H9 (cell line): ENCODE data around the gene SLC48A1. TPM values are rescaled to one million over a fixed set of nuclear protein-coding genes. Genes with fewer than 3 reads are reported as not detected.

Experiments
- DNase-seq: peaks from one replicate; pipeline ENCODE4 v3.0.0-alpha.2; 2017
- H2AFZ ChIP-seq: one replicate; pipeline ENCODE4 v1.6.1; 2013; ENCODE audit warnings: mild to moderate bottlenecking, low read length, control low read depth, moderate library complexity
- H2AK5ac ChIP-seq: 2 replicates; pipeline ENCODE4 v1.6.1; 2013; ENCODE audit warnings: low read length, control low read depth, mixed read lengths; ENCODE audit not compliant: insufficient read length
- H2BK120ac ChIP-seq: one replicate; pipeline ENCODE4 v1.6.1; 2013; ENCODE audit warnings: low read depth, mild to moderate bottlenecking, low read length, control low read depth, inconsistent platforms; ENCODE audit not compliant: poor library complexity, severe bottlenecking
- H2BK12ac ChIP-seq: 2 replicates; pipeline ENCODE4 v1.6.1; 2013; ENCODE audit warnings: low read length, control low read depth, mixed read lengths, low read depth; ENCODE audit not compliant: insufficient read length
- H2BK15ac ChIP-seq: 2 replicates; pipeline ENCODE4 v1.6.1; 2013; ENCODE audit warnings: low read depth, low read length, control low read depth
- H2BK20ac ChIP-seq: one replicate; pipeline ENCODE4 v1.6.1; 2013; ENCODE audit warnings: low read depth, mild to moderate bottlenecking, low read length, control low read depth, inconsistent platforms; ENCODE audit not compliant: poor library complexity, severe bottlenecking
- H2BK5ac ChIP-seq: 2 replicates; pipeline ENCODE4 v1.6.1; 2013; ENCODE audit warnings: low read length, control low read depth, mixed read lengths; ENCODE audit not compliant: insufficient read length
- H3K14ac ChIP-seq: 2 replicates; pipeline ENCODE4 v1.6.1; 2013; ENCODE audit warnings: low read length, control low read depth; ENCODE audit not compliant: insufficient read depth
- H3K18ac ChIP-seq: 2 replicates; pipeline ENCODE4 v1.6.1; 2013; ENCODE audit warnings: low read depth, mild to moderate bottlenecking, mixed read lengths, low read length, control low read depth; ENCODE audit not compliant: insufficient read length
- H3K23ac ChIP-seq: 2 replicates; pipeline ENCODE4 v1.6.1; 2013; ENCODE audit warnings: low read length, control low read depth, mixed read lengths, low read depth; ENCODE audit not compliant: insufficient read length
- H3K23me2 ChIP-seq: 2 replicates; pipeline ENCODE4 v1.6.1; 2013; ENCODE audit warnings: low read depth, mild to moderate bottlenecking, mixed read lengths, low read length, control low read depth; ENCODE audit not compliant: insufficient read length, poor library complexity, severe bottlenecking
- H3K27ac ChIP-seq: 2 replicates; pipeline ENCODE4 v1.5.1; 2013; ENCODE audit warnings: low read length, control low read depth, mixed read lengths, low read depth; ENCODE audit not compliant: insufficient read length
- H3K27me3 ChIP-seq: 2 replicates; pipeline ENCODE4 v1.6.1; 2013; ENCODE audit warnings: low read length, control low read depth, inconsistent platforms; ENCODE audit not compliant: insufficient read depth
- H3K4ac ChIP-seq: 2 replicates; pipeline ENCODE4 v1.6.1; 2013; ENCODE audit warnings: low read depth, mild to moderate bottlenecking, control low read depth, inconsistent platforms, low read length, moderate library complexity
- H3K4me1 ChIP-seq: 2 replicates; pipeline ENCODE4 v1.6.1; 2013; ENCODE audit warnings: low read length, control low read depth, inconsistent platforms; ENCODE audit not compliant: insufficient read depth
- H3K4me2 ChIP-seq: 2 replicates; pipeline ENCODE4 v1.6.1; 2013; ENCODE audit warnings: low read length, control low read depth, mixed read lengths; ENCODE audit not compliant: insufficient read length, insufficient read depth
- H3K56ac ChIP-seq: 2 replicates; pipeline ENCODE4 v1.6.1; 2013; ENCODE audit warnings: low read depth, mild to moderate bottlenecking, mixed read lengths, low read length, control low read depth; ENCODE audit not compliant: insufficient read length
- H3K79me1 ChIP-seq: 2 replicates; pipeline ENCODE4 v1.6.1; 2013; ENCODE audit warnings: low read depth, mild to moderate bottlenecking, moderate library complexity, low read length, control low read depth, inconsistent platforms; ENCODE audit not compliant: insufficient read depth, poor library complexity, severe bottlenecking
- H3K79me2 ChIP-seq: 2 replicates; pipeline ENCODE4 v1.6.1; 2013; ENCODE audit warnings: low read length, control low read depth, inconsistent platforms; ENCODE audit not compliant: insufficient read depth
- H3K9ac ChIP-seq: 2 replicates; pipeline ENCODE4 v1.6.1; 2013; ENCODE audit warnings: low read length, control low read depth, mixed read lengths; ENCODE audit not compliant: insufficient read length; ENCODE audit errors: extremely low read depth
- H3K9me3 ChIP-seq: one replicate; pipeline ENCODE4 v1.6.1; 2013; ENCODE audit warnings: low read depth, low read length, inconsistent platforms; ENCODE audit not compliant: control insufficient read depth
- H3T11ph ChIP-seq: one replicate; pipeline ENCODE4 v1.6.1; 2013; ENCODE audit warnings: mild to moderate bottlenecking, low read length, control low read depth, inconsistent platforms
- H4K20me1 ChIP-seq: one replicate; pipeline ENCODE4 v1.6.1; 2013; ENCODE audit not compliant: control insufficient read depth, insufficient read length, insufficient read depth
- H4K5ac ChIP-seq: 2 replicates; pipeline ENCODE4 v1.6.1; 2013; ENCODE audit warnings: low read depth, mild to moderate bottlenecking, mixed read lengths, low read length, control low read depth; ENCODE audit not compliant: insufficient read length
- H4K8ac ChIP-seq: replicated peaks from 2 replicates; pipeline ENCODE4 v1.6.1; 2013; ENCODE audit warnings: low read length, control low read depth, mixed read lengths, low read depth; ENCODE audit not compliant: insufficient read length
- H4K91ac ChIP-seq: 2 replicates; pipeline ENCODE4 v1.6.1; 2013; ENCODE audit warnings: low read depth, mild to moderate bottlenecking, moderate library complexity, mixed read lengths, low read length, control low read depth; ENCODE audit not compliant: insufficient read length
- H3K27ac Mint-ChIP-seq, 3 experiments: 2 replicates in 2 of 3; 3 replicates in 1 of 3; pipeline ENCODE4 v1.8.0; 2020 to 2021; ENCODE audit warnings: mixed read lengths in 3 of 3, mild to moderate bottlenecking in 1 of 3, moderate library complexity in 1 of 3
- H3K27me3 Mint-ChIP-seq: 2 replicates; pipeline ENCODE4 v1.8.0; 2021; ENCODE audit warnings: low read depth, mild to moderate bottlenecking, moderate library complexity, mixed read lengths
- H3K36me3 Mint-ChIP-seq, 3 experiments: 2 replicates in 2 of 3; 3 replicates in 1 of 3; pipeline ENCODE4 v1.8.0; 2020 to 2021; ENCODE audit warnings: low read depth in 3 of 3, mixed read lengths in 3 of 3; ENCODE audit not compliant: insufficient read depth in 1 of 3
- H3K4me1 Mint-ChIP-seq, 2 experiments: 2 replicates each; pipeline ENCODE4 v1.8.0; 2020; ENCODE audit warnings: mixed read lengths in 2 of 2
- H3K4me3 Mint-ChIP-seq, 2 experiments: 2 replicates in 1 of 2; 3 replicates in 1 of 2; pipeline ENCODE4 v1.8.0; 2020 to 2021; ENCODE audit warnings: mild to moderate bottlenecking in 2 of 2, mixed read lengths in 2 of 2, moderate library complexity in 1 of 2
- H3K9me3 Mint-ChIP-seq, 2 experiments: 2 replicates in 1 of 2; 3 replicates in 1 of 2; pipeline ENCODE4 v1.8.0; 2020; ENCODE audit warnings: mild to moderate bottlenecking in 2 of 2, mixed read lengths in 2 of 2, moderate library complexity in 1 of 2
- CTCF ChIP-seq: fragments of 200-600 bp; sonication (generic); conservative IDR thresholded peaks from 3 replicates; pipeline ENCODE4 v1.8.0; 2021; ENCODE audit warnings: antibody characterized with exemption, mild to moderate bottlenecking
- WGBS: extraction: QIAGEN DNeasy Blood & Tissue Kit; methylation state at CpG from one replicate; pipeline ENCODE4 v1.1.7; 2013; ENCODE audit warnings: missing lambda C conversion rate, low lambda C conversion rate, mixed read lengths; ENCODE audit not compliant: insufficient read length; ENCODE audit errors: extremely low coverage; 5-methylcytosine and 5-hydroxymethylcytosine counted together
- total RNA-seq: library from RNA; stranded (reverse); gene quantifications from 2 replicates; pipeline ENCODE4 v1.2.1, GENCODE V29; 2021

SLC48A1 gene
- total RNA-seq, 1 experiment from 2014 or later: 10.6 TPM

GRCh38 chr12:47743311-47743860 is 29.7 kb upstream of the SLC48A1 start:
- no peak overlapping the region for H3K14ac ChIP-seq
- Mint-ChIP-seq H3K36me3 (peaks cover 0 to 2% (median 0%) of the 10 kb centered on the region in 3 experiments; a peak in 3 of 7 replicates), H3K4me1 (peaks cover 26 to 37% of the 10 kb centered on the region in 2 experiments), H3K27ac (no peak overlapping the region), H3K9me3 (no peaks in the 10 kb centered on the region), H3K4me3 (no peak overlapping the region), H3K27me3 (peaks cover 7% of the 10 kb centered on the region)
- no peak overlapping the region for H2BK5ac ChIP-seq
- H3T11ph ChIP-seq: no peak overlapping the region
- H2BK15ac ChIP-seq: no peak overlapping the region
- no peak overlapping the region for H3K27ac ChIP-seq
- no peak overlapping the region for H4K91ac ChIP-seq
- H3K4ac ChIP-seq: no peak overlapping the region
- no peak overlapping the region for H2BK120ac ChIP-seq
- H3K79me2 ChIP-seq: no peaks in the 10 kb centered on the region
- no peak overlapping the region for H4K5ac ChIP-seq
- no peak overlapping the region for H4K8ac ChIP-seq
- no peak overlapping the region for H2AFZ ChIP-seq
- H3K79me1 ChIP-seq: no peaks in the 10 kb centered on the region
- H3K4me2 ChIP-seq: no peak overlapping the region
- no peaks in the 10 kb centered on the region for H3K27me3 ChIP-seq
- no CpG with 5 or more reads among the region's 9 CpGs for WGBS
- no peaks in the 10 kb centered on the region for H3K23me2 ChIP-seq
- no peak overlapping the region for H2AK5ac ChIP-seq
- H3K18ac ChIP-seq: no peak overlapping the region
- no peak overlapping the region for H2BK20ac ChIP-seq
- H3K4me1 ChIP-seq: peaks cover 4% of the 10 kb centered on the region; the same call in 1 of the 2 replicates
- DNase-seq: no peak
- no peak overlapping the region for H2BK12ac ChIP-seq
- H3K9me3 ChIP-seq: no peaks in the 10 kb centered on the region
- no peak overlapping the region for H3K56ac ChIP-seq
- H4K20me1 ChIP-seq: no peaks in the 10 kb centered on the region
- H3K23ac ChIP-seq: no peak overlapping the region
- no peak overlapping the region for H3K9ac ChIP-seq
- TF ChIP-seq CTCF: no peak
